ENCODE data around the gene LDHAL6B. TPM values are rescaled to one million over a fixed set of nuclear protein-coding genes. Genes with fewer than 3 reads are reported as not detected.

Gene LDHAL6B
- total and polyA plus RNA-seq, 2 of the 8 experiments (the other 6 are each of a cell fraction or from before 2014, with no cell fraction given): not detected

GRCh38 chr15:59191855-59192237, 14.8 kb upstream of the LDHAL6B start:
- H3K9me3 ChIP-seq (ENCODE audit: insufficient read depth in 2 of 2, low read depth in 1 of 2, low read length in 1 of 2): no peaks in the 10 kb centered on the region
- H3K14ac ChIP-seq (ENCODE audit: insufficient read length): no peak overlapping the region
- no peak overlapping the region for H4K5ac ChIP-seq (ENCODE audit: insufficient read length, low read depth, low read length)
- no peak overlapping the region for H2BK20ac ChIP-seq (ENCODE audit: low read length)
- H3K23ac ChIP-seq (ENCODE audit: insufficient read length): no peak overlapping the region
- H2BK15ac ChIP-seq (ENCODE audit: low read length): no peak overlapping the region
- H3K36me3 ChIP-seq (ENCODE audit: control insufficient read depth in 2 of 4, insufficient read depth in 4 of 4, low read length in 3 of 4): peaks cover 13 to 71% (median 26%) of the 10 kb centered on the region in 4 experiments
- ChIA-PET POLR2A (ENCODE audit: partially characterized antibody) (no interaction called here), CTCF (ENCODE audit: partially characterized antibody) (no interaction called here)
- H3K4ac ChIP-seq (replicated peaks; ENCODE audit: insufficient read length, low read depth, low read length): no peak overlapping the region
- no peak overlapping the region for H3K4me3 ChIP-seq (ENCODE audit: extremely low read depth in 1 of 4, insufficient read depth in 2 of 4, low read depth in 3 of 4, low read length in 4 of 4)
- H2BK5ac ChIP-seq (ENCODE audit: low read depth, low read length): no peak overlapping the region
- no peaks in the 10 kb centered on the region for H3K79me1 ChIP-seq (ENCODE audit: low read depth, low read length)
- DNase-seq (ENCODE audit: low read depth in 1 of 2, low spot score in 2 of 2) (no peak), FAIRE-seq (no peak)
- H2AK5ac ChIP-seq (ENCODE audit: low read depth, low read length): no peak overlapping the region
- WGBS, 2 experiments (ENCODE audit: extremely low coverage in 1 of 2, insufficient coverage in 1 of 2, insufficient read length in 1 of 2, insufficient replicate concordance in 2 of 2, low coverage in 1 of 2, low lambda C conversion rate in 2 of 2, missing lambda C conversion rate in 1 of 2): 86% methylated on average over 6 of the region's 6 CpGs; no CpG with 5 or more reads in 1 of the 2 experiments
- H3K18ac ChIP-seq (ENCODE audit: extremely low read depth, low read length): no peak overlapping the region
- H2BK120ac ChIP-seq (replicated peaks; ENCODE audit: low read depth, low read length): no peak overlapping the region
- no peak overlapping the region for H3K27ac ChIP-seq (ENCODE audit: low read depth, low read length)
- H2BK12ac ChIP-seq (ENCODE audit: low read depth, low read length): no peak overlapping the region
- H2AFZ ChIP-seq (ENCODE audit: low read length): no peak overlapping the region
- no peak overlapping the region for H4K8ac ChIP-seq (ENCODE audit: extremely low read depth, insufficient read depth, low read length)
- H3K23me2 ChIP-seq (ENCODE audit: low read depth, low read length): no peaks in the 10 kb centered on the region
- H3K4me2 ChIP-seq (ENCODE audit: insufficient read depth in 1 of 2, low read depth in 2 of 2, low read length in 2 of 2): no peak overlapping the region
- no peaks in the 10 kb centered on the region; a peak in 1 of 7 replicates for H3K27me3 ChIP-seq (replicated peaks in 1 of 4; ENCODE audit: control insufficient read depth in 3 of 4, extremely low read depth in 1 of 4, insufficient read depth in 3 of 4, low read length in 3 of 4)
- H4K20me1 ChIP-seq (replicated peaks in 1 of 2; ENCODE audit: control insufficient read depth in 1 of 2, insufficient read depth in 2 of 2, low read length in 2 of 2): no peaks in the 10 kb centered on the region
- no peak overlapping the region for H3K9ac ChIP-seq (replicated peaks in 1 of 4; ENCODE audit: extremely low read depth in 1 of 4, low read depth in 3 of 4, low read length in 3 of 4)
- H3K4me1 ChIP-seq (replicated peaks in 1 of 4; ENCODE audit: control insufficient read depth in 3 of 4, insufficient read depth in 4 of 4, low read length in 3 of 4): no peaks in the 10 kb centered on the region
- H4K91ac ChIP-seq (replicated peaks; ENCODE audit: insufficient read length, low read length): no peak overlapping the region
- no peak overlapping the region for H3K56ac ChIP-seq (replicated peaks; ENCODE audit: insufficient read length, low read depth, low read length)
- no peaks in the 10 kb centered on the region for H3K79me2 ChIP-seq (ENCODE audit: control insufficient read depth in 1 of 2, insufficient read depth in 2 of 2, low read length in 2 of 2)
- no peak for TF ChIP-seq KDM1A (IDR thresholded peaks at IDR 0.05; ENCODE audit: borderline replicate concordance, low read length)
- no peak for TF ChIP-seq PHF8 (conservative IDR thresholded peaks at IDR 0.05; ENCODE audit: low read depth, low read length)
- no peak for TF ChIP-seq CTBP2 (IDR thresholded peaks at IDR 0.05; ENCODE audit: borderline replicate concordance, insufficient read depth, insufficient read length, low read length)
- no peak for TF ChIP-seq SUZ12 (IDR thresholded peaks at IDR 0.05; ENCODE audit: low read length)
- TF ChIP-seq TCF12 (IDR thresholded peaks at IDR 0.05; ENCODE audit: low read depth, low read length): no peak
- no peak for TF ChIP-seq POLR2AphosphoS5 (IDR thresholded peaks at IDR 0.05; ENCODE audit: low read depth, low read length)
- no peak for TF ChIP-seq CHD1 (IDR thresholded peaks at IDR 0.05; ENCODE audit: low read depth, low read length)
- no peak for TF ChIP-seq EGR1 (IDR thresholded peaks at IDR 0.05; ENCODE audit: borderline replicate concordance, low read depth, low read length)
- no peak for TF ChIP-seq FOSL1 (IDR thresholded peaks at IDR 0.05; ENCODE audit: insufficient read depth, low read depth, low read length)
- TF ChIP-seq TEAD4 (IDR thresholded peaks at IDR 0.05; ENCODE audit: low read depth, low read length): no peak
- no peak for TF ChIP-seq BACH1 (IDR thresholded peaks at IDR 0.05; ENCODE audit: low read length)
- no peak for TF ChIP-seq SP2 (IDR thresholded peaks at IDR 0.05; ENCODE audit: low read length)
- TF ChIP-seq JUND (IDR thresholded peaks at IDR 0.05; ENCODE audit: low read length): no peak
- no peak for TF ChIP-seq NRF1 (IDR thresholded peaks at IDR 0.05; ENCODE audit: low read depth, low read length)
- no peak for TF ChIP-seq NANOG (IDR thresholded peaks at IDR 0.05; ENCODE audit: insufficient read depth, low read depth, low read length, poor library complexity, severe bottlenecking)
- no peak for TF ChIP-seq TBP (IDR thresholded peaks at IDR 0.05; ENCODE audit: low read depth, low read length)
- TF ChIP-seq CHD2 (IDR thresholded peaks at IDR 0.05; ENCODE audit: low read length): no peak

All from H1 (cell line).